GM12801 (cell line): Measurements from ENCODE around the gene ECM1.

Source experiments
- TF ChIP-seq, protein P1 (sequence below): IDR thresholded peaks from one replicate; pipeline ENCODE4 v1.5.1; 2011; ENCODE audit warnings: control low read depth; ENCODE audit not compliant: insufficient read length; ENCODE audit errors: extremely low read depth

ECM1 gene

DNA sequence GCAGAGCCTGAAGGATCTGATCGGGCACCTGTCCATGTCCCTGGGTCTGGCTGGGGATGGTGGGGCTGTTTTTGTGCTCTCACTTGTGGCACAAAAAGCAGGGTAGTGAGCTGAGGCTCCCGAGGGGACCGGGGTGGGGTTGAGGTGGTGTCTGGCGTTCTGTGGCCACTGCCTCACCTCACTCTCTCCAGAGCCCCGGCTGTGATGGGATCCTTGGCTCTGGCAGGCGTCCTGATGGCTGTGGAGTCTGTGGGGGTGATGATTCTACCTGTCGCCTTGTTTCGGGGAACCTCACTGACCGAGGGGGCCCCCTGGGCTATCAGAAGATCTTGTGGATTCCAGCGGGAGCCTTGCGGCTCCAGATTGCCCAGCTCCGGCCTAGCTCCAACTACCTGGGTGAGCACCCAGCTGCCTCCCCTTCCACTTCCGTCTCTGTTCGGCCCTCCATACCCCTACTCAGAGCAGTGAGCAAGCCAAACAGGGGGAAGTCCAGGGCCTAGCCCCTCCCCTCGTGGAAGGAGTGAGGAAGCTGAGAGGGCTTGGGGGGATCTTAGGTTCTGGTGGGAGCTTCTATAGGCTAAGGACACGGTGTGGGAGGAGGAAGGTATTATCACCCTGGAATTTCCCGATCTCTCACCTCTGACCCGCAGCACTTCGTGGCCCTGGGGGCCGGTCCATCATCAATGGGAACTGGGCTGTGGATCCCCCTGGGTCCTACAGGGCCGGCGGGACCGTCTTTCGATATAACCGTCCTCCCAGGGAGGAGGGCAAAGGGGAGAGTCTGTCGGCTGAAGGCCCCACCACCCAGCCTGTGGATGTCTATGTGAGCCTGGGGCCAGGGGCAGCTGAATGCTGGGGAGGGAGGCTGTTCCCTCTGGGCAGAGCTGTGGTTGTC lies 48.3 kb downstream of the ECM1 start:
- TF ChIP-seq, protein P1, sequence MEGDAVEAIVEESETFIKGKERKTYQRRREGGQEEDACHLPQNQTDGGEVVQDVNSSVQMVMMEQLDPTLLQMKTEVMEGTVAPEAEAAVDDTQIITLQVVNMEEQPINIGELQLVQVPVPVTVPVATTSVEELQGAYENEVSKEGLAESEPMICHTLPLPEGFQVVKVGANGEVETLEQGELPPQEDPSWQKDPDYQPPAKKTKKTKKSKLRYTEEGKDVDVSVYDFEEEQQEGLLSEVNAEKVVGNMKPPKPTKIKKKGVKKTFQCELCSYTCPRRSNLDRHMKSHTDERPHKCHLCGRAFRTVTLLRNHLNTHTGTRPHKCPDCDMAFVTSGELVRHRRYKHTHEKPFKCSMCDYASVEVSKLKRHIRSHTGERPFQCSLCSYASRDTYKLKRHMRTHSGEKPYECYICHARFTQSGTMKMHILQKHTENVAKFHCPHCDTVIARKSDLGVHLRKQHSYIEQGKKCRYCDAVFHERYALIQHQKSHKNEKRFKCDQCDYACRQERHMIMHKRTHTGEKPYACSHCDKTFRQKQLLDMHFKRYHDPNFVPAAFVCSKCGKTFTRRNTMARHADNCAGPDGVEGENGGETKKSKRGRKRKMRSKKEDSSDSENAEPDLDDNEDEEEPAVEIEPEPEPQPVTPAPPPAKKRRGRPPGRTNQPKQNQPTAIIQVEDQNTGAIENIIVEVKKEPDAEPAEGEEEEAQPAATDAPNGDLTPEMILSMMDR, result no peak

DNA sequence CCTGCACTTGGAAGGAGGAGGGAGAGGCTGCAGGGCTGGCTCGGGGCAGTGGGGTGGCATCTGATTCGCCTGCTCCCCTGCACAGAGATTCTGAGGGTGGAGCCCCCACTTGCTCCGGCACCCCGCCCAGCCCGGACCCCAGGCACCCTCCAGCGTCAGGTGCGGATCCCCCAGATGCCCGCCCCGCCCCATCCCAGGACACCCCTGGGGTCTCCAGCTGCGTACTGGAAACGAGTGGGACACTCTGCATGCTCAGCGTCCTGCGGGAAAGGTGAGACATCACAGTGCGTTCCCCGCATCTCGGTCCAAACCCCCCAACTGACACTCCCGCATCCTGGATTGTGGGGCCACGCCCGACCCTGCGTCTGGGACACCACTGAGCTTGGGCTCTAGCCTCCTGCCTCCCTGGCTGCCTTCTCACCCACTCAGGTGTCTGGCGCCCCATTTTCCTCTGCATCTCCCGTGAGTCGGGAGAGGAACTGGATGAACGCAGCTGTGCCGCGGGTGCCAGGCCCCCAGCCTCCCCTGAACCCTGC lies 49.2 kb downstream of the ECM1 start:
- TF ChIP-seq, protein P1, result no peak

DNA sequence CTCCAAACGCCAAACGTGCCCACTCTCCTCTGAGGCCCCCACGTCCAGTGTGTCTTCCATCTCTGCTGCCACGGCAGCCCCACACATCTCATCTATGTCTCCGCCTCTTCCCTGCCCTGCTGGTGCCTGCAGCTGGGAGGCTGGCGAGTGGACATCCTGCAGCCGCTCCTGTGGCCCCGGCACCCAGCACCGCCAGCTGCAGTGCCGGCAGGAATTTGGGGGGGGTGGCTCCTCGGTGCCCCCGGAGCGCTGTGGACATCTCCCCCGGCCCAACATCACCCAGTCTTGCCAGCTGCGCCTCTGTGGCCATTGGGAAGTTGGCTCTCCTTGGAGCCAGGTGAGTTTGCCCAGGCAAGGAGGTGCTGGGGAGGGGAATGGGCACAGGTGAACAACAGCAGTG lies 49.9 kb downstream of the ECM1 start:
- TF ChIP-seq, protein P1, result no peak

DNA sequence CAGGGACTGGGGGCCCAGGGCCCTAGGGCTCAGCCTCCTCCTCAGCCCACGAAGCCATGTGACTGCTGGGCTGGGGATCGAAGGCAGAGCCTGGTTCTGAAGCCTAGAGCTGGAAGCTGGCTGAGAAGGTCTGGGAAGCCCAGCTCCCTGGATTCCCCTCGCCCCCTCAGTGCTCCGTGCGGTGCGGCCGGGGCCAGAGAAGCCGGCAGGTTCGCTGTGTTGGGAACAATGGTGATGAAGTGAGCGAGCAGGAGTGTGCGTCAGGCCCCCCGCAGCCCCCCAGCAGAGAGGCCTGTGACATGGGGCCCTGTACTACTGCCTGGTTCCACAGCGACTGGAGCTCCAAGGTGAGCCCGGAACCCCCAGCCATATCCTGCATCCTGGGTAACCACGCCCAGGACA lies 50.4 kb downstream of the ECM1 start:
- TF ChIP-seq, protein P1, result no peak

DNA sequence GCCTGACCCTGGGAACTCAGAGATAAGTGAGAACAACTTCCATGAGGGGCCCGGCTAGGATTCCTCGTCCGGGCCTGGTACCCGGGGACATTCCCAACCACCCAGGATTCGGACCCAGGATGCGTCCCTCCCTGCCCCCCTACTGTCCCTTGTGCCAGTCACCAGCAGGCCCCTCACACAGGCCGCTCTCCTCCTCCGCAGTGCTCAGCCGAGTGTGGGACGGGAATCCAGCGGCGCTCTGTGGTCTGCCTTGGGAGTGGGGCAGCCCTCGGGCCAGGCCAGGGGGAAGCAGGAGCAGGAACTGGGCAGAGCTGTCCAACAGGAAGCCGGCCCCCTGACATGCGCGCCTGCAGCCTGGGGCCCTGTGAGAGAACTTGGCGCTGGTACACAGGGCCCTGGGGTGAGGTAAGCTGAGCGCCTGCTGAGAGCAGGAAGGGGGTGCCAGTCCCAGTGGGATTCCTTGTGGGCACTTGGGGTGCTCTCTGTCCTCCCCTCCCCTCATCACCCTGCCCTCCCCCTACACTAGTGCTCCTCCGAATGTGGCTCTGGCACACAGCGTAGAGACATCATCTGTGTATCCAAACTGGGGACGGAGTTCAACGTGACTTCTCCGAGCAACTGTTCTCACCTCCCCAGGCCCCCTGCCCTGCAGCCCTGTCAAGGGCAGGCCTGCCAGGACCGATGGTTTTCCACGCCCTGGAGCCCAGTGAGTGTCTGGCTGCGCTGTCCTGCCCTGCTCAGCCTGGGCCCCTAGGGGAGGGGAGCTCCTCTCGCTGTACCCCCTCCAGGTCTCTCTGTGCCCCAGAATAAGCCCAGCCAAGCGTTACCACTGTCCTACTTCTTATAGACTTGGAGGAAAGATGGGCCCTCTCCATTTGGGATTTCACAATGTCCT lies 51.1 kb downstream of the ECM1 start:
- TF ChIP-seq, protein P1, result no peak

DNA sequence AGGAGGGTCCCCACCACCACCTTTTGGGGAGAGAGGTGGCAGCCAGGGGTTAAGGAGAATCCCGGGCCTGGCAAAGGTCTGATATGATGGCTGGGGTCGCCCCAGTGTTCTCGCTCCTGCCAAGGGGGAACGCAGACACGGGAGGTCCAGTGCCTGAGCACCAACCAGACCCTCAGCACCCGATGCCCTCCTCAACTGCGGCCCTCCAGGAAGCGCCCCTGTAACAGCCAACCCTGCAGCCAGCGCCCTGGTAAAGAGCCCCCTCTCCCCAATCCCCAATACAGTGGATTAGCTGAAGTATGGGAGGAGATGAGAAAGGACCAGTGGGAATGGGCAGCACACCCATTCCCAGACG lies 51.7 kb downstream of the ECM1 start:
- TF ChIP-seq, protein P1, result no peak

DNA sequence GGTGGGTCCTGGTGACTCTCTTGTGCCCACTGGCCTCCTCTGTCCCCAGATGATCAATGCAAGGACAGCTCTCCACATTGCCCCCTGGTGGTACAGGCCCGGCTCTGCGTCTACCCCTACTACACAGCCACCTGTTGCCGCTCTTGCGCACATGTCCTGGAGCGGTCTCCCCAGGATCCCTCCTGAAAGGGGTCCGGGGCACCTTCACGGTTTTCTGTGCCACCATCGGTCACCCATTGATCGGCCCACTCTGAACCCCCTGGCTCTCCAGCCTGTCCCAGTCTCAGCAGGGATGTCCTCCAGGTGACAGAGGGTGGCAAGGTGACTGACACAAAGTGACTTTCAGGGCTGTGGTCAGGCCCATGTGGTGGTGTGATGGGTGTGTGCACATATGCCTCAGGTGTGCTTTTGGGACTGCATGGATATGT lies 52.1 kb downstream of the ECM1 start:
- TF ChIP-seq, protein P1, result no peak
